Transverse colon (tissue), 4 donors: Measurements from ENCODE around the gene DDIT3. TPM values are rescaled to one million over a fixed set of nuclear protein-coding genes. Genes with fewer than 3 reads are reported as not detected.

ENCODE experiments used
- DNase-seq: peaks from one replicate; pipeline ENCODE4 v3.0.0-alpha.2; 2019
- H3K27ac ChIP-seq, 4 donors: fragments of 200-600 bp; sonication (generic); 2 replicates each; pipeline ENCODE4 v1.5.1; 2016 to 2018; ENCODE audit warnings: inconsistent platforms in 4 of 4
- H3K27me3 ChIP-seq: fragments of 200-600 bp; sonication (generic); 2 replicates; pipeline ENCODE4 v1.5.1; 2017; ENCODE audit warnings: inconsistent platforms
- H3K36me3 ChIP-seq, 4 donors: fragments of 200-600 bp; sonication (generic); 2 replicates each; pipeline ENCODE4 v1.5.1; 2017 to 2019; ENCODE audit warnings: inconsistent platforms in 4 of 4
- H3K4me1 ChIP-seq, 4 donors: fragments of 200-600 bp; sonication (generic); 2 replicates each; pipeline ENCODE4 v1.5.1; 2017 to 2020; ENCODE audit warnings: inconsistent platforms in 4 of 4
- H3K4me3 ChIP-seq, 4 donors: fragments of 200-600 bp; sonication (generic); 1 replicate in 1 of 4; 2 replicates in 3 of 4; pipeline versions ENCODE4 v1.5.1 to v1.6.1; 2017 to 2019; ENCODE audit warnings: inconsistent platforms in 4 of 4
- H3K9me3 ChIP-seq, 2 donors: fragments of 200-600 bp; sonication (generic); 2 replicates each; pipeline ENCODE4 v1.5.1; 2017 to 2019; ENCODE audit warnings: inconsistent platforms in 2 of 2
- CTCF ChIP-seq, 5 experiments: fragments of 200-600 bp in 3 of 5; fragments of 450-650 bp in 2 of 5; sonication (generic) in 3 of 5; IDR thresholded peaks; 1 replicate in 2 of 5; 2 replicates in 3 of 5; pipeline ENCODE4 v1.5.1; 2016 to 2017; ENCODE audit warnings: antibody characterized with exemption in 5 of 5, inconsistent platforms in 3 of 5, mild to moderate bottlenecking in 2 of 5, moderate library complexity in 1 of 5
- EP300 ChIP-seq: sonication (generic); formaldehyde crosslinking; IDR thresholded peaks from one replicate; pipeline ENCODE4 v1.6.1; 2017; ENCODE audit warnings: antibody characterized with exemption, low read depth
- POLR2A ChIP-seq: fragments of 450-650 bp; IDR thresholded peaks from one replicate; pipeline ENCODE4 v1.6.1; 2016; ENCODE audit warnings: antibody characterized with exemption, mild to moderate bottlenecking, moderate library complexity
- POLR2AphosphoS5 ChIP-seq, 3 donors: sonication (generic); formaldehyde crosslinking; IDR thresholded peaks; one replicate each; pipeline ENCODE4 v1.6.1; 2016; ENCODE audit warnings: antibody characterized with exemption in 3 of 3
- WGBS, 2 donors: methylation state at CpG; one replicate each; pipeline ENCODE4 v1.1.5; 2018; ENCODE audit warnings: low coverage in 1 of 2; 5-methylcytosine and 5-hydroxymethylcytosine counted together
- in situ Hi-C, 4 donors: fragments of 200-750 bp; cut with MboI; loops; one replicate each; pipeline versions ENCODE4 v1.15.0 to v1.15.1; 2017; ENCODE audit warnings: low sequenced_read_pairs in 3 of 4, low pct_ligation_motif_present in 1 of 4, low pct_unique_long_range_greater_than_20kb in 1 of 4
- intact Hi-C: fragments of 100-400 bp; cut with DNase I; formaldehyde crosslinking; loops from one replicate; pipeline ENCODE4 v1.15.1; 2023; ENCODE audit warnings: low total_unique reads
- total RNA-seq, 4 donors: library from RNA; depleted of rRNA; stranded (reverse); fragments of >200 nt; gene quantifications; one replicate each; pipeline ENCODE4 v1.1.0, GENCODE V29; 2016

Gene DDIT3
- total RNA-seq, 4 donors from 2014 or later: 27.6 to 338 (median 67.6) TPM

GRCh38 chr12:57530396-57531142 is 10.3 kb upstream of the DDIT3 start:
- intact Hi-C loops: no loop called here
- Histone ChIP-seq H3K36me3 (peaks cover 0 to 76% (median 29%) of the 10 kb centered on the region in 4 donors), H3K9me3 (no peaks in the 10 kb centered on the region), H3K4me3 (no peak overlapping the region), H3K27me3 (no peaks in the 10 kb centered on the region), H3K4me1 (peaks cover 0 to 8% (median 3%) of the 10 kb centered on the region in 4 donors), H3K27ac (no peak overlapping the region)
- no peak for TF ChIP-seq POLR2AphosphoS5 (IDR thresholded peaks at IDR 0.05)
- TF ChIP-seq EP300: no peak
- no peak for TF ChIP-seq CTCF (IDR thresholded peaks at IDR 0.05)
- no peak for TF ChIP-seq POLR2A
- DNase-seq: no peak
- 86% methylated on average over 5 of the region's 5 CpGs; no CpG with 5 or more reads in 1 of the 2 donors for WGBS, 2 donors
- in situ Hi-C loops: no loop called here

- H3K27ac ChIP-seq: no peak overlapping the region
- TF ChIP-seq POLR2AphosphoS5 (IDR thresholded peaks at IDR 0.05) (no peak), POLR2A (no peak), CTCF (IDR thresholded peaks at IDR 0.05) (no peak), EP300 (no peak)
- no peaks in the 10 kb centered on the region for H3K9me3 ChIP-seq
- DNase-seq: no peak
- no peak overlapping the region for H3K4me3 ChIP-seq
- peaks cover 0 to 76% (median 28%) of the 10 kb centered on the region in 4 donors for H3K36me3 ChIP-seq
- intact Hi-C loops: no loop called here
- no peaks in the 10 kb centered on the region for H3K27me3 ChIP-seq
- H3K4me1 ChIP-seq: peaks cover 1 to 12% (median 6%) of the 10 kb centered on the region in 4 donors
- in situ Hi-C loops: no loop called here
- 80% methylated on average over 6 of the region's 6 CpGs; no CpG with 5 or more reads in 1 of the 2 donors for WGBS, 2 donors
Measured at GRCh38 chr12:57529831-57530230, 9.5 kb upstream of the DDIT3 start.

GRCh38 chr12:57528831-57529555 is 8.7 kb upstream of the DDIT3 start:
- no peak for TF ChIP-seq EP300
- TF ChIP-seq POLR2AphosphoS5 (IDR thresholded peaks at IDR 0.05): no peak
- TF ChIP-seq POLR2A: no peak
- no peak for TF ChIP-seq CTCF (IDR thresholded peaks at IDR 0.05)
- Histone ChIP-seq H3K4me3 (no peak overlapping the region), H3K9me3 (no peaks in the 10 kb centered on the region), H3K4me1 (peaks cover 9 to 21% (median 14%) of the 10 kb centered on the region in 4 donors), H3K36me3 (peaks cover 0 to 68% (median 24%) of the 10 kb centered on the region in 4 donors), H3K27ac (no peak overlapping the region), H3K27me3 (no peaks in the 10 kb centered on the region)
- in situ Hi-C loops (no loop called here), intact Hi-C loops (no loop called here)
- WGBS, 2 donors: 75% methylated on average over 10 of the region's 10 CpGs; no CpG with 5 or more reads in 1 of the 2 donors
- no peak for DNase-seq

GRCh38 chr12:57528176-57528575 is 7.9 kb upstream of the DDIT3 start:
- 85 to 92% methylated on average over 9 to 12 of the region's 12 CpGs for WGBS, 2 donors
- DNase-seq: no peak
- no peaks in the 10 kb centered on the region for H3K27me3 ChIP-seq
- in situ Hi-C loops (no loop called here), intact Hi-C loops (no loop called here)
- H3K4me3 ChIP-seq: no peak overlapping the region
- H3K36me3 ChIP-seq: peaks cover 0 to 61% (median 24%) of the 10 kb centered on the region in 4 donors
- H3K9me3 ChIP-seq: no peaks in the 10 kb centered on the region
- TF ChIP-seq CTCF (IDR thresholded peaks at IDR 0.05) (no peak), POLR2A (no peak), POLR2AphosphoS5 (IDR thresholded peaks at IDR 0.05) (no peak), EP300 (no peak)
- no peak overlapping the region for H3K27ac ChIP-seq
- H3K4me1 ChIP-seq: peaks cover 13 to 29% (median 22%) of the 10 kb centered on the region in 4 donors
